Stimulated activated CD4-positive, alpha-beta T cell treated with anti-CD3 and anti-CD28 coated beads, Interleukin-12 subunit alpha, Interleukin-12 subunit beta, amount 100 ng/mL, for 24 hours (primary cell): ENCODE results near the gene DNAJC12.
"Not testable (repeated sequence)": the region's sequence is repeated elsewhere in the genome, so short reads cannot be mapped to it uniquely, and the experiment has no call there.

Experiments
- DNase-seq, 2 experiments: peaks; one replicate each; pipeline ENCODE4 v3.0.0-alpha.2; 2020; ENCODE audit warnings: low read depth in 2 of 2

DNAJC12 gene

GRCh38 chr10:67837541-67838314 is at the start of gene DNAJC12:
Gene DNAJC12 (minus strand): TSS chr10:67838188. CDS start chr10:67838011, 177 bp downstream.
- DNase-seq = no peak

GRCh38 chr10:67884842-67885670 is 47.1 kb upstream of the DNAJC12 start:
- DNase-seq = peak; percentile 50 to 68

- DNase-seq = peak; percentile 82 to 88
Measured at GRCh38 chr10:67884313-67884841, 46.4 kb upstream of the DNAJC12 start, which contains the start of gene SIRT1. Gene SIRT1 (plus strand): TSS chr10:67884656. CDS start chr10:67884722, 66 bp downstream.

GRCh38 chr10:67883710-67884312 is 45.8 kb upstream of the DNAJC12 start:
- DNase-seq = no peak

- no peak for DNase-seq
Measured at GRCh38 chr10:67878133-67878532, 40.1 kb upstream of the DNAJC12 start.

GRCh38 chr10:67877421-67877820 is 39.4 kb upstream of the DNAJC12 start:
- DNase-seq = not testable (repeated sequence)

GRCh38 chr10:67875340-67876238 is 37.6 kb upstream of the DNAJC12 start:
- DNase-seq = no peak

GRCh38 chr10:67869996-67870395 is 32.0 kb upstream of the DNAJC12 start:
- DNase-seq = no peak

- DNase-seq = no peak
Measured at GRCh38 chr10:67868132-67868531, 30.1 kb upstream of the DNAJC12 start.

- DNase-seq = no peak
Measured at GRCh38 chr10:67864607-67865371, 26.8 kb upstream of the DNAJC12 start.

- DNase-seq = no peak
Measured at GRCh38 chr10:67863094-67863493, 25.1 kb upstream of the DNAJC12 start.

GRCh38 chr10:67861750-67862432 is 23.9 kb upstream of the DNAJC12 start:
- DNase-seq = no peak

- DNase-seq = no peak
Measured at GRCh38 chr10:67858971-67859370, 21.0 kb upstream of the DNAJC12 start.

GRCh38 chr10:67853512-67853911 is 15.5 kb upstream of the DNAJC12 start:
- DNase-seq = no peak

- DNase-seq = no peak
Measured at GRCh38 chr10:67852761-67853160, 14.8 kb upstream of the DNAJC12 start.

- DNase-seq = no peak
Measured at GRCh38 chr10:67851186-67851585, 13.2 kb upstream of the DNAJC12 start.

GRCh38 chr10:67849331-67850011 is 11.5 kb upstream of the DNAJC12 start:
- DNase-seq = peak; percentile 84 to 92

GRCh38 chr10:67843284-67843683 is 5.3 kb upstream of the DNAJC12 start:
- no peak for DNase-seq

- DNase-seq = no peak
Measured at GRCh38 chr10:67841737-67842136, 3.7 kb upstream of the DNAJC12 start.
